Measurements from ENCODE around the gene TBP. TPM values are rescaled to one million over a fixed set of nuclear protein-coding genes. Genes with fewer than 3 reads are reported as not detected.

The TBP gene
- total RNA-seq, 2 donors from 2014 or later: 11.7 to 13.4 TPM

DNA sequence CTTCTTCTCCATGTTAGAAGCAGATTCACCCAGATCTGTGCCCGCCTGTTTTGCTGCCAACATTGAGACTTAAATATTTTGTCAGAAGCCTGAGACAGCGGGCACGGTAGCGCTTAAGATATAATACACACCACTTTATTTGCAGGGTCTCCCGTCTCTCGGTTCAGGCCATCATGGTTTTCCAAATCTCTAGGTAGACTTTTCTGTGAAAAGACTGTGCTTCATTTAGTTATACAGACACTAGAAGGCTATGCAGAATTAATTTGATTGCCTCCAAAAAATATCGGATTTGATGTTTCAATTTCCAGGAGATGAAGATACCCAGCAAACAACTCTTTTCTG, 598 bp downstream of the TBP start:
- Histone ChIP-seq H3K4me1 (peaks cover 19% of the 10 kb centered on the region), H3K36me3 (no peaks in the 10 kb centered on the region), H3K9ac (ENCODE audit: low read depth in 2 of 2, low read length in 2 of 2) (peak overlapping the region; percentile 86 to 88), H3K27ac (peak overlapping the region; percentile 63), H3K9me3 (no peaks in the 10 kb centered on the region), H3K27me3 (no peaks in the 10 kb centered on the region), H3K4me3 (peak overlapping the region; percentile 72)
- intact Hi-C loops (cut with DNase I): loop anchor here (2.0 kb wide), 1 partner anchor 804 kb away; the partner anchor contains the start of genes DYNLT2 and ERMARD
- TF ChIP-seq, protein P1, sequence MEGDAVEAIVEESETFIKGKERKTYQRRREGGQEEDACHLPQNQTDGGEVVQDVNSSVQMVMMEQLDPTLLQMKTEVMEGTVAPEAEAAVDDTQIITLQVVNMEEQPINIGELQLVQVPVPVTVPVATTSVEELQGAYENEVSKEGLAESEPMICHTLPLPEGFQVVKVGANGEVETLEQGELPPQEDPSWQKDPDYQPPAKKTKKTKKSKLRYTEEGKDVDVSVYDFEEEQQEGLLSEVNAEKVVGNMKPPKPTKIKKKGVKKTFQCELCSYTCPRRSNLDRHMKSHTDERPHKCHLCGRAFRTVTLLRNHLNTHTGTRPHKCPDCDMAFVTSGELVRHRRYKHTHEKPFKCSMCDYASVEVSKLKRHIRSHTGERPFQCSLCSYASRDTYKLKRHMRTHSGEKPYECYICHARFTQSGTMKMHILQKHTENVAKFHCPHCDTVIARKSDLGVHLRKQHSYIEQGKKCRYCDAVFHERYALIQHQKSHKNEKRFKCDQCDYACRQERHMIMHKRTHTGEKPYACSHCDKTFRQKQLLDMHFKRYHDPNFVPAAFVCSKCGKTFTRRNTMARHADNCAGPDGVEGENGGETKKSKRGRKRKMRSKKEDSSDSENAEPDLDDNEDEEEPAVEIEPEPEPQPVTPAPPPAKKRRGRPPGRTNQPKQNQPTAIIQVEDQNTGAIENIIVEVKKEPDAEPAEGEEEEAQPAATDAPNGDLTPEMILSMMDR (IDR thresholded peaks at IDR 0.05): no peak
- no peak for DNase-seq

DNA sequence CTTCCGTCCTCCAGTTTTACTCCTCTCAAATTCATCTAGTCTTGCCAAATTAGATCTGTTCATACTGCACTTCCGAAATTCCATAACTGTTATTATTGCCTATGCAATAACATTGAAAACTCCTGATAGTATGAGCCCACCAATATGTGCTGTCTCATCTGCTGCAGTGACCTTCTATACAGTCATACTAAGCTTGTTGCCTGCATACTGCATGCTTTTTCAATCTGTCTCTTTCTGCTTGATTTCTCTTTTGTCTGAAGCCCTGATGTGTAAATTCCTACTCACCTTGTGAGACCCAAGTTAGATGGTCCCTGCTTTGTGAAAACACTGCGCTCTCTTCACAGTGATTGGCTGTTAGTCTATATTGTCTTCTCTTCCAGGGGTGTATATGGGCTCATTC, 1.1 kb downstream of the TBP start:
- peak overlapping the region; percentile 72 for H3K4me3 ChIP-seq

DNA sequence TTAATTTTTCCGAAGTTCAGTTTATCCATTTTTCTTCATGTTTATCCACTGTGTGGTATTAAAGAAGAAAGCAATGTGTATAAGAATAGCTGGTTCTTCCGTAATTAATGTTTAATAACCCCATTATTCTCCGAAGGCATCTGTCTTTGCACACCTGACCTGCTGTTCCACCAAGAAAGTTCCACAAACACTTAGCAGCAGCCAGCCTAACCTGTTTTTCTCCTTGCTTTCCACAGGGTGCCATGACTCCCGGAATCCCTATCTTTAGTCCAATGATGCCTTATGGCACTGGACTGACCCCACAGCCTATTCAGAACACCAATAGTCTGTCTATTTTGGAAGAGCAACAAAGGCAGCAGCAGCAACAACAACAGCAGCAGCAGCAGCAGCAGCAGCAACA, 7.4 kb downstream of the TBP start:
- Histone ChIP-seq H3K27ac (no peak overlapping the region), H3K4me3 (no peak overlapping the region)

More for the DNA sequence above, 1.1 kb downstream of the TBP start:
- Histone ChIP-seq H3K9me3 (no peaks in the 10 kb centered on the region), H3K36me3 (no peaks in the 10 kb centered on the region), H3K27me3 (no peaks in the 10 kb centered on the region), H3K27ac (no peak overlapping the region), H3K4me1 (peaks cover 19% of the 10 kb centered on the region), H3K9ac (ENCODE audit: low read depth in 2 of 2, low read length in 2 of 2) (peak overlapping the region in 1 of 2 donors; percentile 88)
- TF ChIP-seq, protein P1 (IDR thresholded peaks at IDR 0.05): no peak
- no peak for DNase-seq
- intact Hi-C loops (cut with DNase I): loop anchor here (2.0 kb wide), 1 partner anchor 805 kb away; the partner anchor contains the start of genes DYNLT2 and ERMARD

GRCh38 chr6:170564936-170565530, 10.9 kb downstream of the TBP start:
- TF ChIP-seq, protein P1 (IDR thresholded peaks at IDR 0.05): no peak
- H3K9me3 ChIP-seq: no peaks in the 10 kb centered on the region
- H3K4me1 ChIP-seq: no peaks in the 10 kb centered on the region
- intact Hi-C loops (cut with DNase I): no loop called here
- H3K27me3 ChIP-seq: no peaks in the 10 kb centered on the region
- H3K27ac ChIP-seq: no peak overlapping the region
- H3K4me3 ChIP-seq: no peak overlapping the region
- no peak for DNase-seq
- peaks cover 14% of the 10 kb centered on the region for H3K36me3 ChIP-seq
- H3K9ac ChIP-seq (ENCODE audit: low read depth in 2 of 2, low read length in 2 of 2): no peak overlapping the region

More for the DNA sequence above, 7.4 kb downstream of the TBP start:
- intact Hi-C loops (cut with DNase I): no loop called here
- Histone ChIP-seq H3K4me1 (no peaks in the 10 kb centered on the region), H3K9ac (ENCODE audit: low read depth in 2 of 2, low read length in 2 of 2) (no peak overlapping the region), H3K27me3 (no peaks in the 10 kb centered on the region), H3K36me3 (peaks cover 14% of the 10 kb centered on the region), H3K9me3 (no peaks in the 10 kb centered on the region)
- no peak for DNase-seq
- TF ChIP-seq, protein P1 (IDR thresholded peaks at IDR 0.05): no peak

DNA sequence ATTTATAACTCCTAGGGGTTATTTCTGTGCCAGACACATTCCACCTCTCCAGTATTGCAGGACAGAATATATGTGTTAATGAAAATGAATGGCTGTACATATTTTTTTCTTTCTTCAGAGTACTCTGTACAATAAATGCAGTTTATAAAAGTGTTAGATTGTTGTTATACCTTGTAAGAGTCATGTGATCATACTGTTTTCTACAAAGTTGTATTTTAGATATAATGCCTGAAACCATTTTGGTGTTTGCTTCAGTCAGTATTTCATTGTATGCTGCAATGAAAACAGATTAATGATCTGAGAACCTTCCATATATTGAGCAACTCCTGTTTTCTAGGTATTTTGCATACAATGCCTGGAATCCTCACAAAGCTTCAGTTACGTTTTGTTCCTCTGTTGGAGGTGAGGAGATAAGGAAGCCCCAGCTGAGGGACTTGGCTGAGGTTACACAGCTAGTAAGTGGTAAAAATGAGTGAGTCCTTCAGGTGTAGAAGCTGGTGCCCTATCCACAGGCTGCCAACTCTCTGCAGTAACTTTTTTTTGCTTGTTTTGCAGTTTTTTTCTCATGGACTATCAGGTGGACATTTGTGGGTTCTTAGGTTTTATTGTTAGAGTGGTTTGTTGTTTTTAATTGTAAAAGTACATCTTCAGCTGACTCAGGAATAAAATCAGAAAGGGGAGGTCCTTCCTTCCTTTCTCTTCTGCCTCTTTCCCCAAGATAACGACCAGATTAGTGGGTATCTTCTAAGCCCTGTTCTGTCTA, 18.7 kb downstream of the TBP start:
- no peaks in the 10 kb centered on the region for H3K27me3 ChIP-seq
- H3K4me3 ChIP-seq: no peak overlapping the region
- TF ChIP-seq, protein P1 (IDR thresholded peaks at IDR 0.05): no peak
- H3K27ac ChIP-seq: no peak overlapping the region
- no peaks in the 10 kb centered on the region for H3K4me1 ChIP-seq
- DNase-seq: no peak
- H3K36me3 ChIP-seq: no peaks in the 10 kb centered on the region
- H3K9ac ChIP-seq (ENCODE audit: low read depth in 2 of 2, low read length in 2 of 2): no peak overlapping the region
- no peaks in the 10 kb centered on the region for H3K9me3 ChIP-seq
- intact Hi-C loops (cut with DNase I): no loop called here

Data from colonic mucosa (tissue), 4 donors.